SU-DHL-6 (cell line): ENCODE measurements around the gene PSMG1.

Source experiments
- H2AFZ ChIP-seq: fragments of 200-600 bp; sonication (generic); 2 replicates; pipeline ENCODE4 v1.6.1; 2014; ENCODE audit warnings: low read depth, mild to moderate bottlenecking, moderate library complexity, mixed read lengths, antibody characterized with exemption, low read length; ENCODE audit not compliant: severe bottlenecking
- H3F3A ChIP-seq: fragments of 200-600 bp; shearing (Covaris generic); 2 replicates; pipeline ENCODE4 v1.6.0; 2016; ENCODE audit warnings: antibody characterized with exemption, mild to moderate bottlenecking; ENCODE audit not compliant: insufficient read depth
- H3K27ac ChIP-seq: fragments of 200-600 bp; sonication (generic); 2 replicates; pipeline ENCODE4 v1.5.1; 2016; ENCODE audit warnings: low read depth, mild to moderate bottlenecking, low read length, moderate library complexity, mixed read lengths
- H3K27me3 ChIP-seq: fragments of 200-600 bp; sonication (generic), shearing (Covaris generic); 2 replicates; pipeline ENCODE4 v1.6.0; 2014; ENCODE audit warnings: mild to moderate bottlenecking, low read length
- H3K36me3 ChIP-seq: fragments of 200-600 bp; sonication (generic); 2 replicates; pipeline ENCODE4 v1.6.1; 2014; ENCODE audit warnings: mild to moderate bottlenecking, low read length, mixed read lengths
- H3K4me2 ChIP-seq: fragments of 300-600, 200-600 bp; shearing (Covaris generic), sonication (generic); 2 replicates; pipeline ENCODE4 v1.6.0; 2014; ENCODE audit warnings: low read length, low read depth, mild to moderate bottlenecking; ENCODE audit not compliant: poor library complexity, severe bottlenecking
- H3K4me3 ChIP-seq: fragments of 200-600 bp; sonication (generic); 2 replicates; pipeline ENCODE4 v1.5.1; 2014; ENCODE audit warnings: antibody characterized with exemption, low read length, mild to moderate bottlenecking, mixed read lengths; ENCODE audit not compliant: insufficient read depth, poor library complexity, severe bottlenecking
- H3K79me2 ChIP-seq: fragments of 200-600 bp; sonication (generic); 2 replicates; pipeline ENCODE4 v1.6.1; 2014; ENCODE audit warnings: mild to moderate bottlenecking, low read length, moderate library complexity; ENCODE audit not compliant: insufficient read depth
- H3K9ac ChIP-seq: fragments of 200-600 bp; sonication (generic); 2 replicates; pipeline ENCODE4 v1.7.0; 2014; ENCODE audit warnings: mild to moderate bottlenecking, low read length
- H3K9me2 ChIP-seq: fragments of 200-600 bp; sonication (generic); replicated peaks from 2 replicates; pipeline ENCODE4 v1.6.1; 2014; ENCODE audit warnings: low read length; ENCODE audit not compliant: insufficient read depth
- H3K9me3 ChIP-seq: fragments of 200-600 bp; sonication (generic); 2 replicates; pipeline ENCODE4 v1.6.1; 2014; ENCODE audit warnings: low read length, mixed read lengths; ENCODE audit not compliant: insufficient read depth
- H4K20me1 ChIP-seq: fragments of 200-600 bp; sonication (generic); 2 replicates; pipeline ENCODE4 v1.6.1; 2014; ENCODE audit warnings: low read depth, mild to moderate bottlenecking, antibody characterized with exemption, low read length, moderate library complexity, mixed read lengths
- CTCF ChIP-seq: fragments of 200-600 bp; sonication (generic); IDR thresholded peaks from one replicate; pipeline ENCODE4 v1.5.1; 2017; ENCODE audit warnings: antibody characterized with exemption, mild to moderate bottlenecking, low read length, moderate library complexity; ENCODE audit not compliant: insufficient read depth, poor library complexity, severe bottlenecking
- EZH2phosphoT487 ChIP-seq: fragments of 200-600 bp; sonication (generic), shearing (Covaris generic); conservative IDR thresholded peaks from 2 replicates; pipeline ENCODE4 v1.6.1; 2018; ENCODE audit warnings: mild to moderate bottlenecking, antibody characterized with exemption, low read length, moderate library complexity, mixed read lengths

PSMG1 gene

GRCh38 chr21:39196310-39196709 is 13.1 kb upstream of the PSMG1 start:
- H3F3A ChIP-seq = peaks cover 7% of the 10 kb centered on the region; the same call in 1 of the 2 replicates
- no peaks in the 10 kb centered on the region for H3K9me2 ChIP-seq
- no peaks in the 10 kb centered on the region for H3K27me3 ChIP-seq
- H3K27ac ChIP-seq = no peak overlapping the region
- peaks cover 5% of the 10 kb centered on the region; the same call in 1 of the 2 replicates for H4K20me1 ChIP-seq
- peaks cover 71% of the 10 kb centered on the region for H3K36me3 ChIP-seq
- no peak overlapping the region for H3K4me3 ChIP-seq
- H2AFZ ChIP-seq = no peak overlapping the region
- H3K9ac ChIP-seq = no peak overlapping the region
- TF ChIP-seq EZH2phosphoT487 = no peak
- TF ChIP-seq CTCF = no peak
- no peak overlapping the region for H3K4me2 ChIP-seq
- no peaks in the 10 kb centered on the region; the same call in 1 of the 2 replicates for H3K79me2 ChIP-seq
- no peaks in the 10 kb centered on the region for H3K9me3 ChIP-seq

GRCh38 chr21:39193380-39193779 is 10.1 kb upstream of the PSMG1 start:
- Histone ChIP-seq H3F3A (peaks cover 35% of the 10 kb centered on the region), H3K9me3 (no peaks in the 10 kb centered on the region), H3K79me2 (no peaks in the 10 kb centered on the region; the same call in 1 of the 2 replicates), H3K36me3 (peaks cover 44% of the 10 kb centered on the region), H3K4me3 (no peak overlapping the region), H3K4me2 (no peak overlapping the region), H3K9me2 (no peaks in the 10 kb centered on the region), H2AFZ (no peak overlapping the region), H3K27me3 (no peaks in the 10 kb centered on the region), H4K20me1 (peaks cover 3% of the 10 kb centered on the region; the same call in 1 of the 2 replicates), H3K27ac (no peak overlapping the region), H3K9ac (no peak overlapping the region)
- TF ChIP-seq CTCF (no peak), EZH2phosphoT487 (no peak)

GRCh38 chr21:39189857-39190604 is 6.8 kb upstream of the PSMG1 start:
- Histone ChIP-seq H3K9me2 (no peaks in the 10 kb centered on the region), H3K79me2 (no peaks in the 10 kb centered on the region; the same call in 1 of the 2 replicates), H3K9me3 (no peaks in the 10 kb centered on the region), H3F3A (peaks cover 68% of the 10 kb centered on the region), H3K27ac (no peak overlapping the region), H2AFZ (no peak overlapping the region), H3K27me3 (no peaks in the 10 kb centered on the region), H3K4me2 (no peak overlapping the region), H3K4me3 (no peak overlapping the region), H3K9ac (no peak overlapping the region), H4K20me1 (no peaks in the 10 kb centered on the region), H3K36me3 (peaks cover 22% of the 10 kb centered on the region; the same call in 1 of the 2 replicates)
- TF ChIP-seq EZH2phosphoT487 (no peak), CTCF (no peak)
